Lung (tissue), 12 donors: ENCODE measurements around the gene RASGRP2. TPM values are rescaled to one million over a fixed set of nuclear protein-coding genes. Genes with fewer than 3 reads are reported as not detected.
A peak's percentile ranks its signal among the peaks of the same experiment; 100 is the strongest.

ENCODE experiments used
- ATAC-seq: fragments of 200-7000 bp; cut with Tn5 transposase; one replicate; pipeline ENCODE4 v1.9.1; 2020; ENCODE audit warnings: moderate number of reproducible peaks; ENCODE audit not compliant: insufficient read depth, low FRiP score
- DNase-seq, 3 donors: peaks; one replicate each; pipeline ENCODE4 v3.0.0-alpha.2; 2013 to 2017
- H3K27ac ChIP-seq, 2 donors: one replicate each; pipeline ENCODE4 v1.5.1; 2013; ENCODE audit warnings: mild to moderate bottlenecking in 2 of 2, moderate library complexity in 2 of 2, control low read depth in 1 of 2, inconsistent platforms in 1 of 2, low read depth in 1 of 2, low read length in 1 of 2
- H3K27me3 ChIP-seq, 3 donors: one replicate each; pipeline ENCODE4 v1.5.1; 2013; ENCODE audit warnings: low read length in 2 of 3; ENCODE audit not compliant: control insufficient read depth in 3 of 3, insufficient read depth in 3 of 3
- H3K36me3 ChIP-seq, 4 donors: one replicate each; pipeline ENCODE4 v1.5.1; 2013; ENCODE audit warnings: low read length in 4 of 4, mild to moderate bottlenecking in 1 of 4, moderate library complexity in 1 of 4; ENCODE audit not compliant: control insufficient read depth in 4 of 4, insufficient read depth in 4 of 4
- H3K4me1 ChIP-seq, 5 donors: one replicate each; pipeline ENCODE4 v1.5.1; 2013; ENCODE audit warnings: low read length in 5 of 5, mild to moderate bottlenecking in 2 of 5, moderate library complexity in 1 of 5; ENCODE audit not compliant: control insufficient read depth in 5 of 5, insufficient read depth in 5 of 5
- H3K4me3 ChIP-seq: one replicate; pipeline ENCODE4 v1.5.1; 2013; ENCODE audit warnings: mild to moderate bottlenecking, control low read depth, moderate library complexity
- H3K9ac ChIP-seq, 2 donors: one replicate each; pipeline ENCODE4 v1.5.1; 2013; ENCODE audit warnings: low read length in 2 of 2, control low read depth in 1 of 2; ENCODE audit not compliant: insufficient read depth in 1 of 2
- H3K9me3 ChIP-seq, 4 donors: one replicate each; pipeline ENCODE4 v1.5.1; 2013; ENCODE audit warnings: low read length in 3 of 4, mild to moderate bottlenecking in 1 of 4, moderate library complexity in 1 of 4; ENCODE audit not compliant: control insufficient read depth in 4 of 4, insufficient read depth in 3 of 4
- WGBS, 2 donors: extraction: QIAGEN DNeasy Blood & Tissue Kit; methylation state at CpG; one replicate each; pipeline ENCODE4 v1.1.7; 2013; 5-methylcytosine and 5-hydroxymethylcytosine counted together
- polyA plus RNA-seq, 2 donors: library from polyadenylated mRNA; stranded (reverse); fragments of 200-250 nt; gene quantifications; one replicate each; pipeline ENCODE4 v1.2.1, GENCODE V29; 2013
- total RNA-seq, 2 donors: library from RNA; depleted of rRNA in 1 of 2; stranded (reverse); fragments of >200 nt in 1 of 2; gene quantifications; one replicate each; pipeline ENCODE4 v1.2.1, GENCODE V29; 2014 to 2021
- TF ChIP-seq, protein P1 (sequence below): IDR thresholded peaks from 2 replicates; pipeline ENCODE4 v1.5.1; 2012; ENCODE audit warnings: mild to moderate bottlenecking; ENCODE audit errors: control extremely low read depth, extremely low read depth
- donor health status: control.
- donor health status: control.
- donor health status: Bipolar disorder and iron deficiency.
- donor health status: healthy.
- donor health status: DM: yes; HTN: yes; CAD: no.

RASGRP2 gene
- total and polyA plus RNA-seq, 4 donors = 20.0 to 46.4 (median 30.8) TPM

- TF ChIP-seq, protein P1, sequence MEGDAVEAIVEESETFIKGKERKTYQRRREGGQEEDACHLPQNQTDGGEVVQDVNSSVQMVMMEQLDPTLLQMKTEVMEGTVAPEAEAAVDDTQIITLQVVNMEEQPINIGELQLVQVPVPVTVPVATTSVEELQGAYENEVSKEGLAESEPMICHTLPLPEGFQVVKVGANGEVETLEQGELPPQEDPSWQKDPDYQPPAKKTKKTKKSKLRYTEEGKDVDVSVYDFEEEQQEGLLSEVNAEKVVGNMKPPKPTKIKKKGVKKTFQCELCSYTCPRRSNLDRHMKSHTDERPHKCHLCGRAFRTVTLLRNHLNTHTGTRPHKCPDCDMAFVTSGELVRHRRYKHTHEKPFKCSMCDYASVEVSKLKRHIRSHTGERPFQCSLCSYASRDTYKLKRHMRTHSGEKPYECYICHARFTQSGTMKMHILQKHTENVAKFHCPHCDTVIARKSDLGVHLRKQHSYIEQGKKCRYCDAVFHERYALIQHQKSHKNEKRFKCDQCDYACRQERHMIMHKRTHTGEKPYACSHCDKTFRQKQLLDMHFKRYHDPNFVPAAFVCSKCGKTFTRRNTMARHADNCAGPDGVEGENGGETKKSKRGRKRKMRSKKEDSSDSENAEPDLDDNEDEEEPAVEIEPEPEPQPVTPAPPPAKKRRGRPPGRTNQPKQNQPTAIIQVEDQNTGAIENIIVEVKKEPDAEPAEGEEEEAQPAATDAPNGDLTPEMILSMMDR = no peak
- no peak overlapping the region for H3K27ac ChIP-seq
- peaks cover 0 to 38% (median 3%) of the 10 kb centered on the region in 3 donors for H3K27me3 ChIP-seq
- 92 to 96% methylated on average over 1 of the region's 1 CpG for WGBS, 2 donors
- DNase-seq (no peak), ATAC-seq (no peak)
- H3K4me3 ChIP-seq = no peak overlapping the region
- peaks cover 0 to 18% (median 0%) of the 10 kb centered on the region in 5 donors for H3K4me1 ChIP-seq
- no peaks in the 10 kb centered on the region for H3K36me3 ChIP-seq
- peaks cover 0 to 2% (median 0%) of the 10 kb centered on the region in 4 donors for H3K9me3 ChIP-seq
- H3K9ac ChIP-seq = no peak overlapping the region
Observed at GRCh38 chr11:64691543-64691942, 52.4 kb downstream of the RASGRP2 start.

DNA sequence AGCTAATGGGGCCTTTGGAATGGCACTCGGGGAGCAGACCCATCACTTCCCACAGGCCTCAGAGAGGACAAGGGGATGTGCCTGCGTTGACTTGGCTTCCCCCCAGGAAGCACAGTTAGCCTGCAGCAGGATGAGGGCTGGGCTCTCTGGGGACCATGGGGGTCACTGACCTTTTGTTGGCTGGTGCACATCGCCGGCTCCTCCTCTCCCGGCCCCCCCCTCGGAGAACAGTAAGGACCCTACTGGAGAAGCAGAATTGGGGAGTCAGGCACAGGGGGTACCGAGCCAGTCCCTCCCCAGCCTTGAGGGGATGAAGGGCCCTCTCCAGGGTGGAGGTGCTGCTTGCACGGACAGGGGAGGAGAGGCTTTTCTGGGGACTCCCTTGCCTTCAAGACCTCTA, 53.7 kb downstream of the RASGRP2 start:
- no peak overlapping the region for H3K27ac ChIP-seq
- ATAC-seq = no peak

GRCh38 chr11:64688534-64688982, 55.4 kb downstream of the RASGRP2 start:
- peak; percentile 62 for ATAC-seq
- Histone ChIP-seq H3K4me1 (peaks cover 0 to 18% (median 0%) of the 10 kb centered on the region in 5 donors), H3K27ac (peak overlapping the region; percentile 34 to 35), H3K9ac (no peak overlapping the region), H3K4me3 (no peak overlapping the region), H3K9me3 (no peaks in the 10 kb centered on the region), H3K27me3 (peaks cover 0 to 26% (median 0%) of the 10 kb centered on the region in 3 donors), H3K36me3 (no peaks in the 10 kb centered on the region)
- DNase-seq = peak; percentile 95 to 97 (median 96)
- WGBS, 2 donors = 2 to 5% methylated on average over 13 of the region's 13 CpGs
- TF ChIP-seq, protein P1 = peak; percentile 75

More for the DNA sequence above, 53.7 kb downstream of the RASGRP2 start:
- H3K9ac ChIP-seq = no peak overlapping the region
- no peaks in the 10 kb centered on the region for H3K36me3 ChIP-seq
- TF ChIP-seq, protein P1 = no peak
- DNase-seq = no peak
- peaks cover 0 to 30% (median 0%) of the 10 kb centered on the region in 3 donors for H3K27me3 ChIP-seq
- H3K4me3 ChIP-seq = no peak overlapping the region
- peaks cover 0 to 18% (median 0%) of the 10 kb centered on the region in 5 donors for H3K4me1 ChIP-seq
- no peaks in the 10 kb centered on the region for H3K9me3 ChIP-seq
- 69 to 84% methylated on average over 8 of the region's 8 CpGs for WGBS, 2 donors
